ENCODE data around the gene PREX1.

The PREX1 gene

GRCh38 chr20:48749437-48749836 lies 78.4 kb downstream of the PREX1 start:
- WGBS = 74% methylated on average over 10 of the region's 10 CpGs
- peaks cover 0 to 8% of the 10 kb centered on the region in 2 experiments for H3K36me3 ChIP-seq (ENCODE audit: control insufficient read depth in 1 of 2, insufficient read depth in 2 of 2, low read depth in 1 of 2, low read length in 2 of 2)

GRCh38 chr20:48748556-48748955 lies 79.2 kb downstream of the PREX1 start:
- peaks cover 3 to 11% of the 10 kb centered on the region in 2 experiments for H3K36me3 ChIP-seq (ENCODE audit: control insufficient read depth in 1 of 2, insufficient read depth in 2 of 2, low read depth in 1 of 2, low read length in 2 of 2)
- H3K4me1 ChIP-seq (ENCODE audit: control insufficient read depth, insufficient read depth, low read depth, low read length) = peaks cover 16% of the 10 kb centered on the region
- no peak overlapping the region for H2BK15ac ChIP-seq (ENCODE audit: low read depth, poor library complexity, severe bottlenecking)
- no peak overlapping the region for H3K23ac ChIP-seq (ENCODE audit: low read length in 2 of 2)
- H2AFZ ChIP-seq (ENCODE audit: low read depth, low read length) = no peak overlapping the region
- peaks cover 20% of the 10 kb centered on the region for H3K79me1 ChIP-seq (replicated peaks; ENCODE audit: low read length, poor library complexity, severe bottlenecking)
- peaks cover 0 to 32% of the 10 kb centered on the region in 2 experiments for H3K27me3 ChIP-seq (ENCODE audit: control insufficient read depth in 1 of 2, insufficient read depth in 1 of 2, low read length in 2 of 2)
- H2BK120ac ChIP-seq (ENCODE audit: low read depth, low read length) = no peak overlapping the region
- no peak overlapping the region for H3K9ac ChIP-seq (ENCODE audit: low read length)
- H3K18ac ChIP-seq (ENCODE audit: low read depth in 1 of 2, low read length in 2 of 2) = no peak overlapping the region
- H4K91ac ChIP-seq (ENCODE audit: low read length) = no peak overlapping the region
- no peak overlapping the region for H3K14ac ChIP-seq (ENCODE audit: low read length in 2 of 2)
- no peak overlapping the region for H3K4me3 ChIP-seq (ENCODE audit: insufficient read depth in 1 of 2, low read depth in 1 of 2, low read length in 2 of 2)
- no peak overlapping the region for H2BK5ac ChIP-seq (ENCODE audit: low read depth, low read length, poor library complexity, severe bottlenecking)
- DNase-seq = no peak
- no peak overlapping the region for H4K8ac ChIP-seq (ENCODE audit: low read length)
- H2BK12ac ChIP-seq (ENCODE audit: low read length in 2 of 2) = no peak overlapping the region
- 86% methylated on average over 8 of the region's 8 CpGs for WGBS
- no peak overlapping the region for H3K4ac ChIP-seq (ENCODE audit: low read depth in 1 of 2, low read length in 2 of 2)
- no peak overlapping the region for H3K4me2 ChIP-seq (ENCODE audit: low read length, poor library complexity, severe bottlenecking)
- H2AK5ac ChIP-seq (ENCODE audit: low read length, severe bottlenecking) = no peak overlapping the region
- no peak overlapping the region for H3K27ac ChIP-seq (ENCODE audit: low read length, poor library complexity, severe bottlenecking)
- H3K9me3 ChIP-seq (ENCODE audit: control insufficient read depth, low read length) = no peaks in the 10 kb centered on the region

More at GRCh38 chr20:48749437-48749836, 78.4 kb downstream of the PREX1 start:
- H3K27me3 ChIP-seq (ENCODE audit: control insufficient read depth in 1 of 2, insufficient read depth in 1 of 2, low read length in 2 of 2) = peaks cover 0 to 36% of the 10 kb centered on the region in 2 experiments
- H3K4me2 ChIP-seq (ENCODE audit: low read length, poor library complexity, severe bottlenecking) = no peak overlapping the region
- H3K4ac ChIP-seq (ENCODE audit: low read depth in 1 of 2, low read length in 2 of 2) = no peak overlapping the region
- peaks cover 24% of the 10 kb centered on the region for H3K79me1 ChIP-seq (replicated peaks; ENCODE audit: low read length, poor library complexity, severe bottlenecking)
- H3K4me1 ChIP-seq (ENCODE audit: control insufficient read depth, insufficient read depth, low read depth, low read length) = peaks cover 16% of the 10 kb centered on the region
- no peak overlapping the region for H2BK5ac ChIP-seq (ENCODE audit: low read depth, low read length, poor library complexity, severe bottlenecking)
- no peak overlapping the region for H2BK120ac ChIP-seq (ENCODE audit: low read depth, low read length)
- H2AFZ ChIP-seq (ENCODE audit: low read depth, low read length) = no peak overlapping the region
- H2AK5ac ChIP-seq (ENCODE audit: low read length, severe bottlenecking) = no peak overlapping the region
- no peak overlapping the region for H3K23ac ChIP-seq (ENCODE audit: low read length in 2 of 2)
- no peak overlapping the region for H3K9ac ChIP-seq (ENCODE audit: low read length)
- no peak overlapping the region for H4K8ac ChIP-seq (ENCODE audit: low read length)
- H3K18ac ChIP-seq (ENCODE audit: low read depth in 1 of 2, low read length in 2 of 2) = no peak overlapping the region
- H2BK12ac ChIP-seq (ENCODE audit: low read length in 2 of 2) = no peak overlapping the region
- H2BK15ac ChIP-seq (ENCODE audit: low read depth, poor library complexity, severe bottlenecking) = no peak overlapping the region
- H3K14ac ChIP-seq (ENCODE audit: low read length in 2 of 2) = no peak overlapping the region
- no peaks in the 10 kb centered on the region for H3K9me3 ChIP-seq (ENCODE audit: control insufficient read depth, low read length)
- H3K4me3 ChIP-seq (ENCODE audit: insufficient read depth in 1 of 2, low read depth in 1 of 2, low read length in 2 of 2) = no peak overlapping the region
- DNase-seq = no peak
- H4K91ac ChIP-seq (ENCODE audit: low read length) = no peak overlapping the region
- no peak overlapping the region for H3K27ac ChIP-seq (ENCODE audit: low read length, poor library complexity, severe bottlenecking)

- H3K4me3 ChIP-seq (ENCODE audit: insufficient read depth in 1 of 2, low read depth in 1 of 2, low read length in 2 of 2) = no peak overlapping the region
- 85% methylated on average over 15 of the region's 15 CpGs for WGBS
- DNase-seq = no peak
Observed at GRCh38 chr20:48747840-48748414, 79.9 kb downstream of the PREX1 start.

GRCh38 chr20:48745330-48745729 lies 82.5 kb downstream of the PREX1 start:
- Histone ChIP-seq H3K4me1 (ENCODE audit: control insufficient read depth, insufficient read depth, low read depth, low read length) (peaks cover 10% of the 10 kb centered on the region), H2AFZ (ENCODE audit: low read depth, low read length) (no peak overlapping the region), H2AK5ac (ENCODE audit: low read length, severe bottlenecking) (no peak overlapping the region), H3K4me2 (ENCODE audit: low read length, poor library complexity, severe bottlenecking) (no peak overlapping the region), H2BK12ac (ENCODE audit: low read length in 2 of 2) (no peak overlapping the region), H4K91ac (ENCODE audit: low read length) (no peak overlapping the region), H3K4ac (ENCODE audit: low read depth in 1 of 2, low read length in 2 of 2) (no peak overlapping the region), H3K23ac (ENCODE audit: low read length in 2 of 2) (no peak overlapping the region), H3K27ac (ENCODE audit: low read length, poor library complexity, severe bottlenecking) (no peak overlapping the region), H2BK120ac (ENCODE audit: low read depth, low read length) (no peak overlapping the region), H3K36me3 (ENCODE audit: control insufficient read depth in 1 of 2, insufficient read depth in 2 of 2, low read depth in 1 of 2, low read length in 2 of 2) (peaks cover 7 to 30% of the 10 kb centered on the region in 2 experiments), H3K79me1 (replicated peaks; ENCODE audit: low read length, poor library complexity, severe bottlenecking) (peaks cover 13% of the 10 kb centered on the region), H3K14ac (ENCODE audit: low read length in 2 of 2) (no peak overlapping the region), H3K9me3 (ENCODE audit: control insufficient read depth, low read length) (no peaks in the 10 kb centered on the region), H2BK15ac (ENCODE audit: low read depth, poor library complexity, severe bottlenecking) (no peak overlapping the region), H3K18ac (ENCODE audit: low read depth in 1 of 2, low read length in 2 of 2) (no peak overlapping the region), H3K27me3 (ENCODE audit: control insufficient read depth in 1 of 2, insufficient read depth in 1 of 2, low read length in 2 of 2) (peaks cover 0 to 9% of the 10 kb centered on the region in 2 experiments), H3K9ac (ENCODE audit: low read length) (no peak overlapping the region), H2BK5ac (ENCODE audit: low read depth, low read length, poor library complexity, severe bottlenecking) (no peak overlapping the region), H3K4me3 (ENCODE audit: insufficient read depth in 1 of 2, low read depth in 1 of 2, low read length in 2 of 2) (no peak overlapping the region), H4K8ac (ENCODE audit: low read length) (no peak overlapping the region)
- 96% methylated on average over 6 of the region's 6 CpGs for WGBS
- DNase-seq = no peak

More at GRCh38 chr20:48747840-48748414, 79.9 kb downstream of the PREX1 start:
- Histone ChIP-seq H4K8ac (ENCODE audit: low read length) (no peak overlapping the region), H3K4me2 (ENCODE audit: low read length, poor library complexity, severe bottlenecking) (no peak overlapping the region), H2AK5ac (ENCODE audit: low read length, severe bottlenecking) (no peak overlapping the region), H3K79me1 (replicated peaks; ENCODE audit: low read length, poor library complexity, severe bottlenecking) (peaks cover 16% of the 10 kb centered on the region), H3K18ac (ENCODE audit: low read depth in 1 of 2, low read length in 2 of 2) (no peak overlapping the region), H2AFZ (ENCODE audit: low read depth, low read length) (no peak overlapping the region), H3K27me3 (ENCODE audit: control insufficient read depth in 1 of 2, insufficient read depth in 1 of 2, low read length in 2 of 2) (peaks cover 0 to 33% of the 10 kb centered on the region in 2 experiments), H2BK120ac (ENCODE audit: low read depth, low read length) (no peak overlapping the region), H3K27ac (ENCODE audit: low read length, poor library complexity, severe bottlenecking) (no peak overlapping the region), H3K4me1 (ENCODE audit: control insufficient read depth, insufficient read depth, low read depth, low read length) (peaks cover 16% of the 10 kb centered on the region), H3K9ac (ENCODE audit: low read length) (no peak overlapping the region), H4K91ac (ENCODE audit: low read length) (no peak overlapping the region), H3K9me3 (ENCODE audit: control insufficient read depth, low read length) (no peaks in the 10 kb centered on the region), H2BK15ac (ENCODE audit: low read depth, poor library complexity, severe bottlenecking) (no peak overlapping the region), H3K23ac (ENCODE audit: low read length in 2 of 2) (no peak overlapping the region), H2BK12ac (ENCODE audit: low read length in 2 of 2) (no peak overlapping the region), H3K4ac (ENCODE audit: low read depth in 1 of 2, low read length in 2 of 2) (no peak overlapping the region), H3K14ac (ENCODE audit: low read length in 2 of 2) (no peak overlapping the region), H3K36me3 (ENCODE audit: control insufficient read depth in 1 of 2, insufficient read depth in 2 of 2, low read depth in 1 of 2, low read length in 2 of 2) (peaks cover 3 to 17% of the 10 kb centered on the region in 2 experiments), H2BK5ac (ENCODE audit: low read depth, low read length, poor library complexity, severe bottlenecking) (no peak overlapping the region)
